B cell (primary cell): ENCODE data around the gene MAPK10. TPM values are rescaled to one million over a fixed set of nuclear protein-coding genes. Genes with fewer than 3 reads are reported as not detected.

ENCODE experiments used
- ATAC-seq: fragments of 200-7000 bp; cut with Tn5 transposase; one replicate; pipeline ENCODE4 v1.10.0; 2021; ENCODE audit warnings: low read depth, mild to moderate bottlenecking, moderate number of reproducible peaks, moderate library complexity
- CTCF ChIA-PET: fragments of 350-600 bp; sonication (Branson Sonifier 250); formaldehyde crosslinking; loops from one replicate; lab custom pipeline; 2021; ENCODE audit warnings: antibody characterized with exemption, inconsistent platforms; lab: Charles Lee
- POLR2A ChIA-PET: fragments of 350-600 bp; sonication (Branson Sonifier 250); formaldehyde crosslinking; loops from one replicate; lab custom pipeline; 2021; ENCODE audit warnings: antibody characterized with exemption; lab: Charles Lee
- DNase-seq: peaks from one replicate; pipeline ENCODE4 v3.0.0; 2013
- H2AFZ ChIP-seq: 2 replicates; pipeline ENCODE4 v1.6.1; 2012; ENCODE audit warnings: mild to moderate bottlenecking, low read depth, low read length; ENCODE audit not compliant: insufficient read depth, poor library complexity, severe bottlenecking
- H3K27ac ChIP-seq, 2 donors: 1 replicate in 1 of 2; 2 replicates in 1 of 2; pipeline ENCODE4 v1.5.1; 2012 to 2013; ENCODE audit warnings: low read length in 2 of 2, mild to moderate bottlenecking in 2 of 2, moderate library complexity in 1 of 2
- H3K27me3 ChIP-seq, 4 experiments: fragments of 200-600 bp in 1 of 4; sonication (generic) in 1 of 4; replicated peaks in 1 of 4; 1 replicate in 2 of 4; 2 replicates in 2 of 4; pipeline versions ENCODE4 v1.6.1 to v1.7.0; 2013 to 2016; ENCODE audit warnings: low read length in 3 of 4, mild to moderate bottlenecking in 2 of 4, mixed read lengths in 1 of 4, moderate library complexity in 1 of 4; ENCODE audit not compliant: insufficient read depth in 4 of 4, control insufficient read depth in 3 of 4; ENCODE audit errors: control extremely low read depth in 1 of 4
- H3K36me3 ChIP-seq, 2 experiments: replicated peaks in 1 of 2; 1 replicate in 1 of 2; 2 replicates in 1 of 2; pipeline versions ENCODE4 v1.6.1 to v1.7.1; 2013; ENCODE audit warnings: low read length in 1 of 2; ENCODE audit not compliant: insufficient read depth in 2 of 2, control insufficient read depth in 1 of 2; ENCODE audit errors: control extremely low read depth in 1 of 2, extremely low read depth in 1 of 2
- H3K4me1 ChIP-seq, 2 donors: fragments of 200-600 bp in 1 of 2; sonication (generic) in 1 of 2; 1 replicate in 1 of 2; 2 replicates in 1 of 2; pipeline versions ENCODE4 v1.5.1 to v1.6.1; 2013 to 2017; ENCODE audit warnings: low read length in 2 of 2; ENCODE audit not compliant: control insufficient read depth in 2 of 2, insufficient read depth in 2 of 2
- H3K4me2 ChIP-seq: replicated peaks from 2 replicates; pipeline ENCODE3; 2012; ENCODE audit warnings: mild to moderate bottlenecking, low read depth, low read length; ENCODE audit not compliant: poor library complexity, severe bottlenecking
- H3K4me3 ChIP-seq, 5 experiments: fragments of 200-600 bp in 1 of 5; sonication (generic) in 1 of 5; 1 replicate in 3 of 5; 2 replicates in 2 of 5; pipeline versions ENCODE4 v1.5.1 to v1.7.0; 2011 to 2016; ENCODE audit warnings: low read length in 4 of 5, mild to moderate bottlenecking in 4 of 5, low read depth in 2 of 5, control low read depth in 1 of 5, moderate library complexity in 1 of 5; ENCODE audit not compliant: insufficient read depth in 1 of 5; ENCODE audit errors: control extremely low read depth in 1 of 5, extremely low read depth in 1 of 5
- H3K79me2 ChIP-seq: fragments of 200-600 bp; sonication (generic); one replicate; pipeline ENCODE4 v1.6.0; 2016; ENCODE audit warnings: low read length; ENCODE audit not compliant: control insufficient read depth, insufficient read depth
- H3K9ac ChIP-seq: fragments of 200-600 bp; sonication (generic); 2 replicates; pipeline ENCODE4 v1.6.1; 2017; ENCODE audit warnings: mild to moderate bottlenecking, low read length, moderate library complexity
- H3K9me3 ChIP-seq, 3 donors: one replicate each; pipeline versions ENCODE4 v1.6.1 to v1.7.1; 2013; ENCODE audit warnings: low read length in 2 of 3; ENCODE audit not compliant: control insufficient read depth in 2 of 3, insufficient read depth in 1 of 3; ENCODE audit errors: control extremely low read depth in 1 of 3
- H4K20me1 ChIP-seq: 2 replicates; pipeline ENCODE4 v1.6.0; 2012; ENCODE audit warnings: mild to moderate bottlenecking, low read length; ENCODE audit not compliant: insufficient read depth, control insufficient read depth, poor library complexity, severe bottlenecking
- H3K27ac Mint-ChIP-seq: one replicate; pipeline ENCODE4 v1.8.0; 2021; ENCODE audit warnings: mixed read lengths
- H3K27me3 Mint-ChIP-seq: one replicate; pipeline ENCODE4 v1.8.0; 2021; ENCODE audit warnings: mixed read lengths
- H3K4me1 Mint-ChIP-seq: one replicate; pipeline ENCODE4 v1.8.0; 2021; ENCODE audit warnings: mixed read lengths
- H3K4me3 Mint-ChIP-seq: one replicate; pipeline ENCODE4 v1.8.0; 2021; ENCODE audit warnings: mixed read lengths
- H3K9me3 Mint-ChIP-seq: one replicate; pipeline ENCODE4 v1.8.0; 2022; ENCODE audit warnings: mixed read lengths; ENCODE audit not compliant: insufficient read depth
- EZH2 ChIP-seq: IDR thresholded peaks from 2 replicates; pipeline ENCODE4 v1.6.1; 2012; ENCODE audit warnings: borderline replicate concordance, low read depth, mild to moderate bottlenecking, moderate library complexity, low read length; ENCODE audit not compliant: insufficient read depth, poor library complexity, severe bottlenecking
- WGBS: methylation state at CpG from one replicate; pipeline ENCODE4 v1.1.5; 2013; ENCODE audit warnings: missing lambda C conversion rate; ENCODE audit not compliant: insufficient coverage; 5-methylcytosine and 5-hydroxymethylcytosine counted together
- intact Hi-C: fragments of 100-400 bp; cut with micrococcal nuclease; formaldehyde crosslinking; loops from one replicate; pipeline ENCODE4 v1.10.0; 2022
- polyA plus RNA-seq: library from polyadenylated mRNA; depleted of rRNA; stranded (reverse); fragments of >200 nt; gene quantifications from 2 replicates; pipeline ENCODE4 v1.2.3, GENCODE V29; 2012
- total RNA-seq, 2 donors: library from RNA; stranded (reverse); fragments of 120-200 nt in 1 of 2; gene quantifications; 1 replicate in 1 of 2; 2 replicates in 1 of 2; pipeline versions ENCODE4 v1.2.3 to v1.2.4, GENCODE V29; 2013 to 2022
- TF ChIP-seq, protein P1 (sequence below): fragments of 200-600 bp; IDR thresholded peaks from one replicate; pipeline ENCODE4 v1.8.0; 2022; ENCODE audit warnings: antibody characterized with exemption, mild to moderate bottlenecking

MAPK10 gene
- total and polyA plus RNA-seq, 2 donors (not counting 1 experiment from before 2014, with no cell fraction given), result 0.03 to 3.1 TPM

- H3K79me2 ChIP-seq, result no peaks in the 10 kb centered on the region
- peaks cover 2% of the 10 kb centered on the region for H3K9me3 Mint-ChIP-seq
- H2AFZ ChIP-seq, result no peak overlapping the region
- H3K4me2 ChIP-seq, result no peak overlapping the region
- H3K27me3 ChIP-seq, result no peaks in the 10 kb centered on the region
- no peaks in the 10 kb centered on the region for H4K20me1 ChIP-seq
- no peaks in the 10 kb centered on the region for H3K36me3 ChIP-seq
- CTCF ChIA-PET, result no interaction called here
- DNase-seq (no peak), ATAC-seq (no peak)
- H3K4me3 ChIP-seq, result no peak overlapping the region
- H3K27ac Mint-ChIP-seq, result no peak overlapping the region
- peaks cover 4% of the 10 kb centered on the region for H3K27me3 Mint-ChIP-seq
- no peak overlapping the region for H3K4me3 Mint-ChIP-seq
- POLR2A ChIA-PET, result no interaction called here
- H3K27ac ChIP-seq, result no peak overlapping the region
- H3K4me1 ChIP-seq, result no peaks in the 10 kb centered on the region
- no peaks in the 10 kb centered on the region for H3K4me1 Mint-ChIP-seq
- peaks cover 0 to 6% (median 0%) of the 10 kb centered on the region in 3 donors for H3K9me3 ChIP-seq
- no peak for TF ChIP-seq EZH2
- TF ChIP-seq, protein P1, sequence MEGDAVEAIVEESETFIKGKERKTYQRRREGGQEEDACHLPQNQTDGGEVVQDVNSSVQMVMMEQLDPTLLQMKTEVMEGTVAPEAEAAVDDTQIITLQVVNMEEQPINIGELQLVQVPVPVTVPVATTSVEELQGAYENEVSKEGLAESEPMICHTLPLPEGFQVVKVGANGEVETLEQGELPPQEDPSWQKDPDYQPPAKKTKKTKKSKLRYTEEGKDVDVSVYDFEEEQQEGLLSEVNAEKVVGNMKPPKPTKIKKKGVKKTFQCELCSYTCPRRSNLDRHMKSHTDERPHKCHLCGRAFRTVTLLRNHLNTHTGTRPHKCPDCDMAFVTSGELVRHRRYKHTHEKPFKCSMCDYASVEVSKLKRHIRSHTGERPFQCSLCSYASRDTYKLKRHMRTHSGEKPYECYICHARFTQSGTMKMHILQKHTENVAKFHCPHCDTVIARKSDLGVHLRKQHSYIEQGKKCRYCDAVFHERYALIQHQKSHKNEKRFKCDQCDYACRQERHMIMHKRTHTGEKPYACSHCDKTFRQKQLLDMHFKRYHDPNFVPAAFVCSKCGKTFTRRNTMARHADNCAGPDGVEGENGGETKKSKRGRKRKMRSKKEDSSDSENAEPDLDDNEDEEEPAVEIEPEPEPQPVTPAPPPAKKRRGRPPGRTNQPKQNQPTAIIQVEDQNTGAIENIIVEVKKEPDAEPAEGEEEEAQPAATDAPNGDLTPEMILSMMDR, result no peak
- no peak overlapping the region for H3K9ac ChIP-seq
- intact Hi-C loops, result no loop called here
Measured at GRCh38 chr4:86118711-86119110, 241.1 kb downstream of the MAPK10 start.

DNA sequence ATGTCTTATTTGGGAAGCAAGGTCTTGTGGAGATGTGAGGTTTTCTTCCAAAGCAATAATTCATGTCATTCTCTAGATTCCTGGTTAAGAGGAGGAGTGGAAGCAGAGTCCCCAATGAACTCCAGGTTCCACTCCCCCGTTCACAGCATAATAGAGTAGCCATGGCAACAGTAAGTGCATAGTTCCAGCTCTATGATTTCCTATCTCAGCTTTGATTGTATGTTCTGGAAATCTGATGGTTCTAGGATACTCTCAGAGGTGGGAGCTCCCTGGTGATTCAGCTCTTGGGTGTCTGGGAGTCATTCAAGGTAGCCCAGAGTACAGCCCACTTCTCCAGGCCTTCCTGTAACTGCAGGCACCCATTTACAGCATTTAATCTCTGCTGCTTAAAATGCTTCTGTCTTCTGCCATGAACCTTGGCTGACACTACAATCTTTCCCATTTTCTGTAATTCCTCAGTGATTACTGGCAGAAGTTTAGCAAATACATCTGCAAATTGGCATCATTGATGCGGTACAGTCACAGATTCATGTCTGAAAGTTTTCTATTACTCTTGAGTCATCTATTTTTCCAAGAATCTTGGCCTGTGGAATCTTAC lies 242.0 kb downstream of the MAPK10 start:
- intact Hi-C loops, result no loop called here
- POLR2A ChIA-PET, result no interaction called here
- WGBS, result no CpG with 5 or more reads among the region's 2 CpGs

More for the DNA sequence above, 242.0 kb downstream of the MAPK10 start:
- H3K9me3 Mint-ChIP-seq, result no peaks in the 10 kb centered on the region
- no peak overlapping the region for H3K27ac Mint-ChIP-seq
- Histone ChIP-seq H3K4me3 (no peak overlapping the region), H4K20me1 (no peaks in the 10 kb centered on the region), H2AFZ (no peak overlapping the region), H3K36me3 (no peaks in the 10 kb centered on the region), H3K9me3 (peaks cover 0 to 6% (median 0%) of the 10 kb centered on the region in 3 donors), H3K27me3 (no peaks in the 10 kb centered on the region), H3K9ac (no peak overlapping the region), H3K79me2 (no peaks in the 10 kb centered on the region), H3K4me2 (no peak overlapping the region), H3K4me1 (no peaks in the 10 kb centered on the region), H3K27ac (no peak overlapping the region)
- no peak overlapping the region for H3K4me3 Mint-ChIP-seq
- ATAC-seq (no peak), DNase-seq (no peak)
- H3K4me1 Mint-ChIP-seq, result no peaks in the 10 kb centered on the region
- TF ChIP-seq EZH2, result no peak
- TF ChIP-seq, protein P1, result no peak
- peaks cover 7% of the 10 kb centered on the region for H3K27me3 Mint-ChIP-seq
- CTCF ChIA-PET, result no interaction called here
